ENCODE results near the gene SLCO4A1.
"Not testable (repeated sequence)": the region's sequence is repeated elsewhere in the genome, so short reads cannot be mapped to it uniquely, and the experiment has no call there.

Gene SLCO4A1

GRCh38 chr20:62665153-62665754 lies 23.0 kb downstream of the SLCO4A1 start:
- DNase-seq (ENCODE audit: low read depth in 2 of 2) = no peak

- DNase-seq (ENCODE audit: low read depth in 2 of 2) = no peak
These were observed 23.8 kb downstream of the SLCO4A1 start for GRCh38 chr20:62665826-62666735.

GRCh38 chr20:62666736-62667529 lies 24.6 kb downstream of the SLCO4A1 start:
- DNase-seq (ENCODE audit: low read depth in 2 of 2) = no peak

GRCh38 chr20:62667530-62668440 lies 25.5 kb downstream of the SLCO4A1 start:
- DNase-seq (ENCODE audit: low read depth in 2 of 2) = no peak

- DNase-seq (ENCODE audit: low read depth in 2 of 2) = no peak
These were observed 26.2 kb downstream of the SLCO4A1 start for GRCh38 chr20:62668441-62669027.

- DNase-seq (ENCODE audit: low read depth in 2 of 2) = no peak
These were observed 26.9 kb downstream of the SLCO4A1 start for GRCh38 chr20:62669249-62669648.

- no peak for DNase-seq (ENCODE audit: low read depth in 2 of 2)
These were observed 27.9 kb downstream of the SLCO4A1 start for GRCh38 chr20:62670156-62670555.

- DNase-seq (ENCODE audit: low read depth in 2 of 2) = no peak
These were observed 28.7 kb downstream of the SLCO4A1 start for GRCh38 chr20:62670998-62671397.

- no peak for DNase-seq (ENCODE audit: low read depth in 2 of 2)
These were observed 29.5 kb downstream of the SLCO4A1 start for GRCh38 chr20:62671765-62672164.

GRCh38 chr20:62674370-62674769 lies 32.1 kb downstream of the SLCO4A1 start:
- no peak for DNase-seq (ENCODE audit: low read depth in 2 of 2)

GRCh38 chr20:62675156-62675876 lies 33.0 kb downstream of the SLCO4A1 start:
- no peak for DNase-seq (ENCODE audit: low read depth in 2 of 2)

- DNase-seq (ENCODE audit: low read depth in 2 of 2) = no peak
These were observed 33.6 kb downstream of the SLCO4A1 start for GRCh38 chr20:62675877-62676260.

GRCh38 chr20:62676976-62677375 lies 34.7 kb downstream of the SLCO4A1 start:
- DNase-seq (ENCODE audit: low read depth in 2 of 2) = no peak

- DNase-seq (ENCODE audit: low read depth in 2 of 2) = no peak
These were observed 35.4 kb downstream of the SLCO4A1 start for GRCh38 chr20:62677678-62678077.

GRCh38 chr20:62678553-62678952 lies 36.2 kb downstream of the SLCO4A1 start:
- no peak for DNase-seq (ENCODE audit: low read depth in 2 of 2)

GRCh38 chr20:62679978-62680589 lies 37.8 kb downstream of the SLCO4A1 start:
- DNase-seq (ENCODE audit: low read depth in 2 of 2) = no peak

GRCh38 chr20:62682912-62683517 lies 40.7 kb downstream of the SLCO4A1 start:
- no peak for DNase-seq (ENCODE audit: low read depth in 2 of 2)

- not testable (repeated sequence) for DNase-seq (ENCODE audit: low read depth in 2 of 2)
These were observed 41.5 kb downstream of the SLCO4A1 start for GRCh38 chr20:62683660-62684322.

GRCh38 chr20:62684981-62685380 lies 42.7 kb downstream of the SLCO4A1 start:
- no peak for DNase-seq (ENCODE audit: low read depth in 2 of 2)
